Stimulated activated CD4-positive, alpha-beta T cell treated with anti-CD3 and anti-CD28 coated beads, Interleukin-15, amount 100 ng/mL, for 24 hours (primary cell): ENCODE results near the gene GSTM3.

Source experiments
- DNase-seq: peaks from one replicate; pipeline ENCODE4 v3.0.0-alpha.2; 2020

The GSTM3 gene

GRCh38 chr1:109740615-109741373 is at the start of gene GSTM3:
TSS of gene GSTM3 (minus strand) at chr1:109741038. CDS start at chr1:109740287, 751 bp downstream.
- DNase-seq: no peak

GRCh38 chr1:109790329-109790728 is 49.5 kb upstream of the GSTM3 start:
- no peak for DNase-seq

- no peak for DNase-seq
These were observed 48.8 kb upstream of the GSTM3 start for GRCh38 chr1:109789551-109790180.

- DNase-seq: no peak
These were observed 48.1 kb upstream of the GSTM3 start for GRCh38 chr1:109788695-109789521.

GRCh38 chr1:109787845-109788601 is 47.2 kb upstream of the GSTM3 start:
- no peak for DNase-seq

- no peak for DNase-seq
These were observed 46.5 kb upstream of the GSTM3 start for GRCh38 chr1:109787211-109787844.

GRCh38 chr1:109786531-109787021 is 45.7 kb upstream of the GSTM3 start:
- no peak for DNase-seq

GRCh38 chr1:109786112-109786480 is 45.3 kb upstream of the GSTM3 start:
- DNase-seq: no peak

- DNase-seq: no peak
These were observed 44.7 kb upstream of the GSTM3 start for GRCh38 chr1:109785446-109786111.

GRCh38 chr1:109784551-109785252 is 43.9 kb upstream of the GSTM3 start:
- no peak for DNase-seq

- DNase-seq: no peak
These were observed 42.6 kb upstream of the GSTM3 start for GRCh38 chr1:109783436-109783835.

GRCh38 chr1:109782927-109783326 is 42.1 kb upstream of the GSTM3 start:
- DNase-seq: no peak

- no peak for DNase-seq
These were observed 41.7 kb upstream of the GSTM3 start for GRCh38 chr1:109782514-109782913.

GRCh38 chr1:109781806-109782205 is 41.0 kb upstream of the GSTM3 start:
- DNase-seq: no peak

- no peak for DNase-seq
These were observed 40.1 kb upstream of the GSTM3 start for GRCh38 chr1:109780982-109781381.

- DNase-seq: no peak
These were observed 37.3 kb upstream of the GSTM3 start for GRCh38 chr1:109777980-109778625.

- DNase-seq: no peak
These were observed 36.6 kb upstream of the GSTM3 start for GRCh38 chr1:109777436-109777835.

- DNase-seq: peak; percentile 81
These were observed 36.1 kb upstream of the GSTM3 start for GRCh38 chr1:109776911-109777310.

- no peak for DNase-seq
These were observed 35.5 kb upstream of the GSTM3 start for GRCh38 chr1:109776206-109776835.

- no peak for DNase-seq
These were observed 34.6 kb upstream of the GSTM3 start for GRCh38 chr1:109775398-109775797.
